OCI-LY7 (cell line): ENCODE measurements around the gene PHKB. TPM values are rescaled to one million over a fixed set of nuclear protein-coding genes. Genes with fewer than 3 reads are reported as not detected.

Experiments used
- BruUV-seq: library from RNA; stranded (reverse); fragments of 400-500 nt; replicated peaks from 2 replicates; lab custom pipeline; 2021; lab: Mats Ljungman, UMichigan
- CTCF ChIA-PET: fragments of 300-600 bp; sonication (Branson Sonifier 250); formaldehyde crosslinking; loops from one replicate; lab custom pipeline; 2022; ENCODE audit warnings: antibody characterized with exemption; ENCODE audit not compliant: unreplicated experiment; lab: Charles Lee
- POLR2A ChIA-PET: fragments of 300-600 bp; sonication (Branson Sonifier 250); formaldehyde crosslinking; loops from one replicate; lab custom pipeline; 2022; ENCODE audit warnings: antibody characterized with exemption; lab: Charles Lee
- DNase-seq: peaks from one replicate; pipeline ENCODE4 v3.0.0-alpha.2; 2015; ENCODE audit warnings: low spot score
- H2AFZ ChIP-seq: fragments of 200-600 bp; sonication (generic), shearing (Covaris generic); 2 replicates; pipeline ENCODE4 v1.6.1; 2014; ENCODE audit warnings: mild to moderate bottlenecking, antibody characterized with exemption, low read length, moderate library complexity
- H3K27ac ChIP-seq: fragments of 200-600 bp; sonication (generic); 2 replicates; pipeline ENCODE4 v1.5.1; 2014; ENCODE audit warnings: mixed run types, low read depth, mild to moderate bottlenecking, moderate library complexity, low read length, inconsistent platforms; ENCODE audit not compliant: poor library complexity, severe bottlenecking
- H3K36me3 ChIP-seq: fragments of 200-600 bp; sonication (generic); 2 replicates; pipeline ENCODE4 v1.6.1; 2014; ENCODE audit warnings: mild to moderate bottlenecking, antibody characterized with exemption, low read length, moderate library complexity, mixed read lengths; ENCODE audit not compliant: insufficient read depth
- H3K4me1 ChIP-seq: fragments of 200-600 bp; sonication (generic); 2 replicates; pipeline ENCODE4 v1.5.1; 2014; ENCODE audit warnings: mild to moderate bottlenecking, low read length; ENCODE audit not compliant: insufficient read depth, poor library complexity, severe bottlenecking
- H3K4me2 ChIP-seq: fragments of 200-600 bp; sonication (generic); 2 replicates; pipeline ENCODE4 v1.6.1; 2014; ENCODE audit warnings: mild to moderate bottlenecking, low read length
- H3K4me3 ChIP-seq: fragments of 200-600 bp; sonication (generic); 2 replicates; pipeline ENCODE4 v1.5.1; 2014; ENCODE audit warnings: mild to moderate bottlenecking, low read depth, low read length; ENCODE audit not compliant: poor library complexity, severe bottlenecking
- H3K79me2 ChIP-seq: fragments of 200-600 bp; sonication (generic); 2 replicates; pipeline ENCODE4 v1.6.1; 2016; ENCODE audit warnings: low read depth, mild to moderate bottlenecking, low read length, moderate library complexity, mixed read lengths; ENCODE audit not compliant: insufficient read depth
- H3K9me2 ChIP-seq: fragments of 200-600 bp; sonication (generic); 2 replicates; pipeline ENCODE4 v1.6.1; 2016; ENCODE audit warnings: mild to moderate bottlenecking, low read length, mixed read lengths; ENCODE audit not compliant: insufficient read depth
- H3K9me3 ChIP-seq: fragments of 200-600 bp; sonication (generic); 2 replicates; pipeline ENCODE4 v1.6.1; 2014; ENCODE audit warnings: mild to moderate bottlenecking, mixed run types, low read length, mixed read lengths
- H4K20me1 ChIP-seq: fragments of 200-600 bp; sonication (generic); 2 replicates; pipeline ENCODE4 v1.6.1; 2014; ENCODE audit warnings: mild to moderate bottlenecking, antibody characterized with exemption, low read length, moderate library complexity, mixed read lengths; ENCODE audit not compliant: insufficient read depth
- CTCF ChIP-seq: fragments of 200-600 bp; sonication (generic); conservative IDR thresholded peaks from 2 replicates; pipeline ENCODE4 v1.5.1; 2014; ENCODE audit warnings: mild to moderate bottlenecking, antibody characterized with exemption, low read length, moderate library complexity, mixed read lengths
- EZH2phosphoT487 ChIP-seq: fragments of 200-600 bp; sonication (generic); IDR thresholded peaks from 2 replicates; pipeline ENCODE4 v1.6.1; 2018; ENCODE audit warnings: low read depth, borderline replicate concordance, mild to moderate bottlenecking, mixed run types, antibody characterized with exemption, low read length, moderate library complexity, mixed read lengths
- intact Hi-C: fragments of 100-400 bp; cut with micrococcal nuclease; formaldehyde crosslinking; loops from one replicate; pipeline ENCODE4 v1.10.0; 2022; ENCODE audit not compliant: unreplicated experiment
- total RNA-seq, 2 experiments: library from RNA; depleted of rRNA in 1 of 2; stranded (reverse); fragments of >200 nt in 1 of 2; shearing (Covaris generic) in 1 of 2; gene quantifications; 2 replicates each; pipeline ENCODE4 v1.2.3, GENCODE V29; 2014 to 2022

PHKB gene
- total RNA-seq, 2 experiments from 2014 or later = 56.9 to 93.1 TPM

GRCh38 chr16:47734081-47734857, 273.1 kb downstream of the PHKB start:
- H3K9me2 ChIP-seq = no peaks in the 10 kb centered on the region
- BruUV-seq = no TSS peak
- no peaks in the 10 kb centered on the region for H4K20me1 ChIP-seq
- no peaks in the 10 kb centered on the region for H3K9me3 ChIP-seq
- no peak overlapping the region for H3K27ac ChIP-seq
- DNase-seq = no peak
- no peaks in the 10 kb centered on the region for H3K79me2 ChIP-seq
- H3K4me1 ChIP-seq = no peaks in the 10 kb centered on the region
- H3K4me2 ChIP-seq = no peak overlapping the region
- POLR2A ChIA-PET = interaction anchor here (0.6 kb wide), 1 partner anchor 82 kb away, joined by 3 read pairs; no protein-coding TSS in a partner anchor
- intact Hi-C loops = no loop called here
- CTCF ChIA-PET = no interaction called here
- TF ChIP-seq EZH2phosphoT487 (no peak), CTCF (no peak)
- H3K4me3 ChIP-seq = no peak overlapping the region
- H3K36me3 ChIP-seq = no peaks in the 10 kb centered on the region
- no peak overlapping the region for H2AFZ ChIP-seq

GRCh38 chr16:47734987-47735594, 274.0 kb downstream of the PHKB start:
- Histone ChIP-seq H4K20me1 (no peaks in the 10 kb centered on the region), H3K27ac (no peak overlapping the region), H3K9me3 (no peaks in the 10 kb centered on the region), H3K36me3 (no peaks in the 10 kb centered on the region), H3K9me2 (no peaks in the 10 kb centered on the region), H2AFZ (no peak overlapping the region), H3K79me2 (no peaks in the 10 kb centered on the region), H3K4me2 (no peak overlapping the region), H3K4me3 (no peak overlapping the region), H3K4me1 (no peaks in the 10 kb centered on the region)
- intact Hi-C loops = no loop called here
- POLR2A ChIA-PET = interaction anchor here (0.6 kb wide), 1 partner anchor 83 kb away, joined by 3 read pairs; no protein-coding TSS in a partner anchor
- BruUV-seq = no TSS peak
- TF ChIP-seq EZH2phosphoT487 (no peak), CTCF (no peak)
- CTCF ChIA-PET = no interaction called here
- no peak for DNase-seq
